Raji (cell line): Measurements from ENCODE around the gene KLHL21.

Experiments
- POLR2A ChIP-seq: IDR thresholded peaks from 2 replicates; pipeline ENCODE4 v1.6.1; 2011; ENCODE audit warnings: low read depth, low read length, control low read depth; ENCODE audit not compliant: insufficient read depth

KLHL21 gene

GRCh38 chr1:6584126-6585080 lies 18.3 kb downstream of the KLHL21 start:
- TF ChIP-seq POLR2A = no peak

GRCh38 chr1:6582370-6582769 lies 20.3 kb downstream of the KLHL21 start:
- no peak for TF ChIP-seq POLR2A

- 0 out of 2 replicates have a peak, but pooled peaks have one; percentile 12 for TF ChIP-seq POLR2A
Measured at GRCh38 chr1:6581561-6582305, 20.9 kb downstream of the KLHL21 start.

GRCh38 chr1:6580593-6581409 lies 21.9 kb downstream of the KLHL21 start:
- TF ChIP-seq POLR2A = no peak

GRCh38 chr1:6580119-6580592 lies 22.5 kb downstream of the KLHL21 start:
- TF ChIP-seq POLR2A = no peak

GRCh38 chr1:6579374-6580118 lies 23.1 kb downstream of the KLHL21 start, which contains the start of gene ZBTB48:
Gene ZBTB48 (plus strand): TSS chr1:6579994. CDS start chr1:6580610, 616 bp downstream.
- peak; percentile 100 for TF ChIP-seq POLR2A

- TF ChIP-seq POLR2A = no peak
Measured at GRCh38 chr1:6578624-6579373, 23.9 kb downstream of the KLHL21 start.

GRCh38 chr1:6577831-6578525 lies 24.7 kb downstream of the KLHL21 start:
- TF ChIP-seq POLR2A = no peak

- TF ChIP-seq POLR2A = no peak
Measured at GRCh38 chr1:6574818-6575217, 27.9 kb downstream of the KLHL21 start.

GRCh38 chr1:6574025-6574620 lies 28.5 kb downstream of the KLHL21 start:
- no peak for TF ChIP-seq POLR2A

GRCh38 chr1:6572653-6573383 lies 29.9 kb downstream of the KLHL21 start:
- TF ChIP-seq POLR2A = no peak

- TF ChIP-seq POLR2A = no peak
Measured at GRCh38 chr1:6570987-6571386, 31.7 kb downstream of the KLHL21 start.
